Measurements from ENCODE around the gene PTHLH. TPM values are rescaled to one million over a fixed set of nuclear protein-coding genes. Genes with fewer than 3 reads are reported as not detected.

Gene PTHLH
- total and polyA plus RNA-seq, 8 donors = 0.09 to 0.89 (median 0.27) TPM

- intact Hi-C loops (cut with DNase I) = no loop called here
- no peaks in the 10 kb centered on the region for H3K27me3 ChIP-seq
- H3K9me3 ChIP-seq = no peaks in the 10 kb centered on the region
- WGBS, 2 donors = 89 to 91% methylated on average over 1 of the region's 1 CpG
- no peak for ATAC-seq
- no peak overlapping the region for H3K27ac ChIP-seq
- H3K4me1 ChIP-seq = no peaks in the 10 kb centered on the region
- no peak for FAIRE-seq
- H3K4me3 ChIP-seq = no peak overlapping the region
- H3K36me3 ChIP-seq = no peaks in the 10 kb centered on the region
- DNase-seq = no peak
- TF ChIP-seq, protein P1, sequence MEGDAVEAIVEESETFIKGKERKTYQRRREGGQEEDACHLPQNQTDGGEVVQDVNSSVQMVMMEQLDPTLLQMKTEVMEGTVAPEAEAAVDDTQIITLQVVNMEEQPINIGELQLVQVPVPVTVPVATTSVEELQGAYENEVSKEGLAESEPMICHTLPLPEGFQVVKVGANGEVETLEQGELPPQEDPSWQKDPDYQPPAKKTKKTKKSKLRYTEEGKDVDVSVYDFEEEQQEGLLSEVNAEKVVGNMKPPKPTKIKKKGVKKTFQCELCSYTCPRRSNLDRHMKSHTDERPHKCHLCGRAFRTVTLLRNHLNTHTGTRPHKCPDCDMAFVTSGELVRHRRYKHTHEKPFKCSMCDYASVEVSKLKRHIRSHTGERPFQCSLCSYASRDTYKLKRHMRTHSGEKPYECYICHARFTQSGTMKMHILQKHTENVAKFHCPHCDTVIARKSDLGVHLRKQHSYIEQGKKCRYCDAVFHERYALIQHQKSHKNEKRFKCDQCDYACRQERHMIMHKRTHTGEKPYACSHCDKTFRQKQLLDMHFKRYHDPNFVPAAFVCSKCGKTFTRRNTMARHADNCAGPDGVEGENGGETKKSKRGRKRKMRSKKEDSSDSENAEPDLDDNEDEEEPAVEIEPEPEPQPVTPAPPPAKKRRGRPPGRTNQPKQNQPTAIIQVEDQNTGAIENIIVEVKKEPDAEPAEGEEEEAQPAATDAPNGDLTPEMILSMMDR (IDR thresholded peaks at IDR 0.05) = no peak
Observed at GRCh38 chr12:28015165-28015564, 42.6 kb upstream of the PTHLH start.

DNA sequence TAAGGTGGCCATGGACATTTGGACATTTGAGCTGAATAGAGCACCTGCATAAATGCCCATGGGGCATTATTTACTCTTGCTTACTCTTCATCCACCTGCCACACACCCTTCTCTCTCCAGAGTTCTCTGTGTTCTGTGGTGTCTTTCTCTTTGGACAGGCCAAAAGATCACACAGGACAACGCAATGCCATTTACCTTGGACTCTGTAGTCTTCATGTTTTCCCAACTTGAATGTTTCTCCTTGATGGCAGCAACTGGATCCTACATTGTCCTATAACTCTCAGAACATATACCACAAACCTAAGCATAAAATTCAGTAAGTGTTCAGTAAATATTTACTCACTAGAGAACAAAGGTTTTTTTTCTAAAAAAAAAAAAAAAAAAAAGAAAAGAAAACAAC, 41.7 kb upstream of the PTHLH start:
- DNase-seq (no peak), ATAC-seq (no peak), FAIRE-seq (no peak)
- Histone ChIP-seq H3K9me3 (no peaks in the 10 kb centered on the region), H3K4me3 (no peak overlapping the region), H3K27me3 (no peaks in the 10 kb centered on the region), H3K36me3 (no peaks in the 10 kb centered on the region), H3K27ac (no peak overlapping the region), H3K4me1 (no peaks in the 10 kb centered on the region)
- 93 to 100% methylated on average over 1 of the region's 1 CpG for WGBS, 2 donors
- intact Hi-C loops (cut with DNase I) = no loop called here
- TF ChIP-seq, protein P1 (IDR thresholded peaks at IDR 0.05) = no peak

DNA sequence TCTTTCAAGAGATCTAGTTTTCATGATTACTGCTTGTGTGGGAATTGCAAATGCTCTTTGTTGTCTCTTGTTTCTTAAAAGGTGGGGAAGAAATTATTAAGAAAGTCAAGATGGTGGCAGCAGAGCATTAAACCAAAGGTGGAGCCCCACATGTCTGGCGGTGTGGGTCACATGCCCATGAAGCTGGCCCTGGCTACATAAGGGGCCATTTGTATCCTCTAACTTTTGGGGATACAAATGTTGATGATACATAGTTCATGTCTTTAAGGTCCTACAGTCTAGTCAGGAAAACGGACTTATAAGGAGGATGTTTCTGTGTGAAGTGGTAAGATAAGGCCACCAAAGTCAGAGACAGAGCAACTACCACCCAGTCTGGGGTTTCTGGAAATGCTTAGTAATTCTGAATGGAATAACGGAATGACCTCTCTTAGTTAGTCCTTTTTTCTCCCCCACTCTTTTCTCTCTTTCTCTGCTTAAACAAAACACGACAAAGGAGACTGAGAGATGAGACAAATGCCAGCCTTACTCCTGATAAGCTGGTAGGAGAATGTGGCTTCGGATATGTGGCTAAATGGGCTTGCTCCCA, 39.9 kb upstream of the PTHLH start:
- Histone ChIP-seq H3K4me3 (no peak overlapping the region), H3K9me3 (no peaks in the 10 kb centered on the region), H3K4me1 (no peaks in the 10 kb centered on the region), H3K27me3 (no peaks in the 10 kb centered on the region), H3K36me3 (no peaks in the 10 kb centered on the region), H3K27ac (no peak overlapping the region)
- no peak for FAIRE-seq
- WGBS, 2 donors = 79 to 85% methylated on average over 5 of the region's 5 CpGs
- intact Hi-C loops (cut with DNase I) = no loop called here
- DNase-seq = no peak
- TF ChIP-seq, protein P1 (IDR thresholded peaks at IDR 0.05) = no peak
- no peak for ATAC-seq

DNA sequence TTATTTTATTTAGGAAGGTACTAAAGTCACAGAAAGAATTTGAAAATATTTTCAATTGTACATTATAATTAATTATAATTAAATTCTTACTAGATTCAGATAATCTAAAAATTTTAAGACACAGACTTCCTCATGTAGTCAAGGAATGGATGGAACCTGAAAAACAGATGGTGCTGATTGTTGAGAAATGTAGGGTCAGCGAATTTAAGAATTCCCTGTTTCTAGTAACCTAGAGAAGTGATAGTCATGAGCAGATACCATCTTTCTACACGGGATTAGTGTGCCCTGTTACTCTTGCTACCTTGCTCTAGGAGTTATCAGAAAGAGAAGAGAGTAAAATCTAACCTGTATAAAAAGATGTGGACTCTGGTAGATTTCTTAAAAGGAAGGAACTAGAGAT, 37.5 kb upstream of the PTHLH start:
- ATAC-seq (no peak), DNase-seq (no peak), FAIRE-seq (no peak)
- intact Hi-C loops (cut with DNase I) = no loop called here
- no peak overlapping the region for H3K4me3 ChIP-seq
- TF ChIP-seq, protein P1 (IDR thresholded peaks at IDR 0.05) = no peak
- H3K27me3 ChIP-seq = no peaks in the 10 kb centered on the region
- H3K27ac ChIP-seq = no peak overlapping the region
- H3K9me3 ChIP-seq = no peaks in the 10 kb centered on the region
- H3K36me3 ChIP-seq = no peaks in the 10 kb centered on the region
- H3K4me1 ChIP-seq = no peaks in the 10 kb centered on the region
- WGBS, 2 donors = 71 to 73% methylated on average over 2 of the region's 2 CpGs

DNA sequence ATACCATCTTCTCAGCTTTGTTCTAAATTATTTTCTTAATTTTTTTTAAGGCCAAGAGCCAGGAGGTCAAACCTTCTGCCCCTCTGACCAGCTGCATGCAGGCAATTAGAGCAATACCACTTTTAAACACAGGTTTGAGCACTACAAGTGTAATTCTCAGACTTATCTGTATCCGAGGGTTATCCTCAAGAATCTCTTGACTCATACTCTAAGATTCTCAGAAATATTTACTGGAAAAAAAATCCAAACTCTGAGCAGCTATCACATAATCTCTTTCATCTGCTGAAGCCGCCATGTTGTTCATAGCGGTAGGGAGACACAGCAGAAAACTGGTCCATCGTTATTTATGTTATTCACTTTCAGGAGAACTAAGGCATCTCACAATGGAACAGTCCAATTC, 27.4 kb upstream of the PTHLH start:
- intact Hi-C loops (cut with DNase I) = no loop called here
- Histone ChIP-seq H3K27ac (no peak overlapping the region), H3K27me3 (no peaks in the 10 kb centered on the region), H3K4me1 (no peaks in the 10 kb centered on the region), H3K9me3 (no peaks in the 10 kb centered on the region), H3K4me3 (no peak overlapping the region), H3K36me3 (no peaks in the 10 kb centered on the region)
- TF ChIP-seq, protein P1 (IDR thresholded peaks at IDR 0.05) = no peak
- WGBS, 2 donors = 87 to 88% methylated on average over 4 of the region's 4 CpGs
- DNase-seq = no peak
- ATAC-seq = no peak
- FAIRE-seq = no peak

Measured in pancreas (tissue), 10 donors.